Hematopoietic multipotent progenitor cell treated with erythropoietin and hydrocortisone succinate and interleukin-3 and kit ligand, for 15 days (in vitro differentiated cells): ENCODE measurements around the gene NLGN1.

Experiments
- DNase-seq: peaks from one replicate; pipeline ENCODE4 v3.0.0-alpha.2; 2015; ENCODE audit warnings: low spot score

NLGN1 gene

DNA sequence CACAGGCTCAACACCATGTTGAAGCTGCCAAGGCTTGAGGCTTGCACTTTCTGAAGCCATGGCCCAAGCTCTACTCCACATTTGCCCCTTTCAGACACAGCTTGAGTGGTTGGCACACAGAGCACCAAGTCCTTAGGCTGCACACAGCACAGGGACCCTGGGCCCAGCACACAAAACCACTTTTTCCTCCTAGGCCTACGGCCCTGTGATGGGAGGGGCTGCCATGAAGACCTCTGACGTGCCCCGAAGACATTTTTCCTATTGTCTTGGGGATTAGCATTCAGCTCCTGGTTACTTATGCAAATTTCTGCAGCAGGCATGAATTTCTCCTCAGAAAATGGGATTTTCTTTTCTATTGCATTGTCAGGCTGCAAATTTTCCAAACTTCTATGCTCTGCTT, 445.5 kb downstream of the NLGN1 start:
- no peak for DNase-seq

DNA sequence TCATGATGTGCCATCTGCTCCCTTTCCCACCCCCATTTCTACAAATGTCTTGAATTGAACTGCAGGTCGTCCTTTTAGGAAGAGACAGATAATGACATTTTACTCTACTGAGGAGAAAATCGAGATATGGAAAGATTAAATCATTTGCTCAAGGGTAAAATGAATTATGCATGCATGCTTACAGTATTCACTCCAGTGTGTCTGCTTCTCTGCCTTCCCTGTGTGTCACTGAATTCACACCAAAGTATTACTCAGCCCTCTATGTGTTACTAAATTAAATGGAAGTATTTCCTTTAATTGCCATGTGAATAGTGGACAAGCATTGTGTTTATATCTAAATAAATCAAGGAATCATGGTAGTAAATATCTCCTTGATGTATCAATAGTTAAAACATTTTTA, 449.0 kb downstream of the NLGN1 start:
- no peak for DNase-seq

- DNase-seq = no peak
These were observed 451.9 kb downstream of the NLGN1 start for GRCh38 chr3:173849489-173849888.

GRCh38 chr3:173857154-173857553, 459.6 kb downstream of the NLGN1 start:
- no peak for DNase-seq

GRCh38 chr3:173862701-173863100, 465.2 kb downstream of the NLGN1 start:
- DNase-seq = no peak

DNA sequence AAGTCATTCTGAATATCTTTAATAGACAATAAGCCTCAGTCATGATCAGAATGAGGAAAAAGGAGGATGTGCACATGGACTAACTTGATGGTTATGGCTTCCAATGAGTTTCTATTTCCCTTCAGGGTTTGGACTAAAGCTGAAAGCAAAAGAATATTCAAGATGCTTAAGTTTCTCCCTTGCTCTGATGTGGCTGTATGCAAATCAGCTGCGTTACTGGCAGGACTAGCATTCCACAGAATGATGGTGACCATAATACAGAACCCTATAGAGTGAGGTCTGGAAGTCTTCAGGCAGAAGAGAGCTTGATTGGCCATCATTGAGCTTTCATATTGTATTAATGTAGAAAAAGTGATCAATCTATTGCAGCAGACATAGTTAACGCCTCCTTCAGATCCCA, 466.0 kb downstream of the NLGN1 start:
- DNase-seq = no peak

DNA sequence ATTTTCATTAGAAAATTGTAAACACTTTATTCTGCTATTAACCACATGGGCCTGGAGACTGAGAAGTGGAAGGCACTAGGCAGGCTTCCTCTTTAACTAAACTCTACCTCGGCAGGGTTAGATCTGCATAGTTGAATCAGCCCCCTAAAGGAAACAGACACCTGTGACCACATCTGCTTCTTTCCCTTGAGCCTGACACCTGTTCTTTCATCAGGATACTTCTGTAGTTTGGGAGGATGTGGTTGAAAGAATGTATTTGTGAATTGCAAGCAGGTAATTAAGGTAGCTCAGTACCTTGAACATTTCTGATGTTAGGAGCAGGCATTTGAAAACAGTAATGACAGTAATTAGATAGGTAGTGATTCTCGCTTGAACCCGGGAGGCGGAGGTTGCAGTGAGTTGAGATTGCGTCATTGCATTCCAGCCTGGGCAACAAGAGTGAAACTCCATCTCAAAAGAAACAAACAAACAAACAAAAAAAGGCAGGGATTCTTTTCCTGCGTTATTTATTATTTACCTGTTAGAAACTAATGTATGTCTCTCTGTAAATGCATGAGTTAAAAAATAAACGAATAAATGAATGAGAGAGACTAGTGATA, 468.5 kb downstream of the NLGN1 start:
- DNase-seq = no peak

- DNase-seq = no peak
These were observed 472.2 kb downstream of the NLGN1 start for GRCh38 chr3:173869766-173870165.

DNA sequence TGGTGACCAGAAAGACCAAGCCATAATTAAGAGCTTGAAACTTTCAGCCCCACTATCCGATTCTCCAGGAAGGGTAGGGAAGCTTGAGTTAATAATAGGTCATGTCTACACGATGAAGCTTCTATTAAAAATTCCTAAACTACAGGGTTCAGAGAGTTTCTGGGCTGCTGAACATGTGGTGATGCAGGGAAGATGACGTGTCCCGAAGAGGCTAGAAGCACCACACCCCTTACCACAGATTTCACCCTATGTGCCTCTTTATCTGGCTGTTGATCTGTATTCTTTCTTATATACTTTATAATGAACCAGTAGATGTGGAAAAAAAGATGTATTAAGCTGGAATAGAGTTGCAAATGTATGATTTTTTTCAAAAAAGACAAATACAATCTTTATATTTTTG, 473.4 kb downstream of the NLGN1 start:
- no peak for DNase-seq

DNA sequence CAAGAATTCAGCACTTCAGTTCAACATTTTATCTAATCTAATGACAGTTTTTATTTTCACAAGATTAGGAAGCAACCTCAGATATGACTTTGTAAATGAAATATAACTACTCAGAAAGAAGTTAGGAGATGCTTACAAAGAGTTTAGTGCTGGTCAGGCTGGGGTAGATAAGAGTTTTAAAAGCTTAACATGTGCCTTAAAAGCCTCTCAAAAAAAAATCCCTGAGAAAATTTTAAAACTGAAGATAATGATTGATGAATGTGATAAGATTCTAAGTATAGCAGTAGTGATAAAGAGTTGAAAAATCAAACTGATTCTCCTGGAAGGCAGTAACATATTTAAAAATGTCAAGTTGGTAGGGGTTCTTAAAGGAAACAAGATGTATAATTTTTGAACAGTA, 478.2 kb downstream of the NLGN1 start:
- DNase-seq = no peak

GRCh38 chr3:173876476-173876875, 478.9 kb downstream of the NLGN1 start:
- DNase-seq = no peak

DNA sequence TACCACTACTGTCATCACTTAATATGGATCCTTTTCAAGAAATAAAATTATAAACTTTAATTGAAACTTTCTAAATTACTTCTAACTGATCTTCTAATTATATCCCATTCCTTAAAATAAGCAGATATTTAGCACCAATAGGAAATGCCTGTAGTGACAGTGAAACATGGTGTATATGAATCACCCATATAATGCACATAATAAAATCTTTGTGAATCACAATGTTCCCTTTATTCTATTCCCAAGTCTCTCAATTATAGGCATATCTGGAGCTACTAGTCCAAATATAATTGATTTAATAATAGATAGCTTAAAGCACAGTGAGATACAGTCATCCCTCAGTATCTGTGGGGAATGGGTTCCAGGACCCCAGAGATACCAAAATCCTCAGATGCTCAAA, 490.3 kb downstream of the NLGN1 start:
- no peak for DNase-seq

GRCh38 chr3:173889596-173889995, 492.1 kb downstream of the NLGN1 start:
- no peak for DNase-seq

DNA sequence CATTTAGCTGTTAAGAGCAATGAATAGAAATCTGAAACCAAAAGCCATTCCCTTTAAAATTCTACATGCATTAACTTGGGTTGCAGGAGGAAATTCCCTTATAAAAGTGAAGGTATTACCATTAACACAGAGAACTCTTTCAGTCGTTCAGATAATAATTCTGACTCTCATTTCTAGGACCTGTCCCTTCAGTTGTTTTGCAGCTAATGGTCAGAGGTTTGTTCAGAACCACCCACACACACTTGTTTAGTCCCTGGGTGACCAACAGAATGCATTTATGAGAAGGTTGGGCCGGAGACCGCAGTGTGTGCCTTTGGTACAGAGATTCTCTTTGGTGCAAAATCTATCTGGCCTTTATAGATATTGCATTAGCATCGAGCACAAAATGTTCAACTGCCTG, 492.5 kb downstream of the NLGN1 start:
- no peak for DNase-seq

DNA sequence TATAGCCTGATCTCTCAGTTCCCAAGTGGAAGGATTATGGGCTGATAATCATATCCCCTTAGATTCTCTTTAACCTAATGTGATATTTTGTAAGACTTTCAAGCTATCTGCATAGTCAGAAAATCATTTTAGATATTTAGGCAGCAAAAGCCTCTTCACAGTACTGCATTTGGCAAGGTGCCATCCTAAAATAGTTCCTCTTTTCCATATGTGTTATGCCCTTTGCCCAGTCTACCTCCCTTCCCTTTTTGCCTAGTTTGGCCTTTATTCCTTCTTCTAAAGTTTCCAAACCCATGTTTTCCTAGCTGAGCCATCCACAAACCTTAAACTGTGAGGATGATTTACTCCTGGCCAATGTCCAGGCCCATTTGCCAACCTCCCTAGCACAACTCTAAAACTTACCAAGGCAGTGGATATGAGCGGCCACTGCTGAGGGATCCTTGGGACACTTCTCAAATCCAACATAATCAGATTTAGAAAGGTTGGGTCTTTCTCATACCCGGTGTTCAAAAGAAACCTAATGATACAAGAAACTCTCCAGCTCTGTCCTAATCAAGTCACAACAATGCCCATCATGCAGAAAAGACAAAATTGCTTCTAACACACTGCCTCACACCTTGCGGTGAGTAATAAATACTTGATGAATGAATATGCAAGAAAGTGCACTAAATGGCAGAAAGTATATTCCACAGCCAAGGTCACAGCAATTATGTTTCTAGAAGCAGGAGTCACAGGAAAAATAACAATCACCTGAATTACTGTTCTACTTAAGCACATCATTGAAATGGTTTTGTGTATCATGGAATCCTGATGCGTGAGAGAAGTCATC, 493.9 kb downstream of the NLGN1 start:
- no peak for DNase-seq

DNA sequence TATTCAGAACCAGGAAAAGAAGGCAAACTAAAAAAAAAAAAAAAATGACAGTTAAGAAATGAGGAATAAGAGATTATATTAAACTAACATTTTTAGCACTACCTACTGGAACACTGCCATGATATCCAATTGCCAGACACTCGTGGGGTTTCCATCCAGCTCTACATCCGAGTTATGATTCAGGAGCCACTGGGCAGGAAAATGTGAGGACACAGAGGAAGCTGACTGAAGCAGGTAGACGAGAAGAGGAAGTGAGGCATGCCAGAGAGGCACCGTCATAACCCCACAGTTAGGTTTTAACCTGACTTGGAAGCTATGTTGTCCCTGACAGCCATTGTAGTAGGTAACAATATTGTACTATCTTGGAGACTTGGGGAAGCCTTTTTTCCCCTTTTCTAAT, 495.0 kb downstream of the NLGN1 start:
- no peak for DNase-seq

DNA sequence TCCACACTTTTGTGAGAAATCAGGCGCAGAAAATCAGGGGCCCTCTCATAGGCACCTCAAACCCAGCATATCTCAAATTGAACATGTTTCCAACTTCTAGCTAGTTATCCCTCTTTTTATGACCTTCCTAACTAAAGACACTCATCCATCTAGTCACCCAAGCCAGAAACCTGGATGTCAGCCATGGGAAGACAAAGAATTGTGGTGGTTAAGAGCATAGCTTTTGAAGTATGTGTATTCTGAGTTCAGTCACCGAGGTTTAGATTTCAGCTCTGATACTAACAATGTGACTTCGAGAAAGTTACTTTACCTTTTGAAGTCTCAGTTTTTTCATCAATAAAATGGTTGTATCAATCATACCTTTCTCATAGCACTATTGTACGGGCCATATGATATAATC, 495.5 kb downstream of the NLGN1 start:
- no peak for DNase-seq

- no peak for DNase-seq
These were observed 496.3 kb downstream of the NLGN1 start for GRCh38 chr3:173893835-173894234.

- no peak for DNase-seq
These were observed 500.1 kb downstream of the NLGN1 start for GRCh38 chr3:173897631-173898030.

- no peak for DNase-seq
These were observed 504.1 kb downstream of the NLGN1 start for GRCh38 chr3:173901649-173902048.

- no peak for DNase-seq
These were observed 504.9 kb downstream of the NLGN1 start for GRCh38 chr3:173902401-173902800.

- DNase-seq = no peak
These were observed 505.3 kb downstream of the NLGN1 start for GRCh38 chr3:173902871-173903270.

GRCh38 chr3:173905381-173905780, 507.8 kb downstream of the NLGN1 start:
- no peak for DNase-seq

DNA sequence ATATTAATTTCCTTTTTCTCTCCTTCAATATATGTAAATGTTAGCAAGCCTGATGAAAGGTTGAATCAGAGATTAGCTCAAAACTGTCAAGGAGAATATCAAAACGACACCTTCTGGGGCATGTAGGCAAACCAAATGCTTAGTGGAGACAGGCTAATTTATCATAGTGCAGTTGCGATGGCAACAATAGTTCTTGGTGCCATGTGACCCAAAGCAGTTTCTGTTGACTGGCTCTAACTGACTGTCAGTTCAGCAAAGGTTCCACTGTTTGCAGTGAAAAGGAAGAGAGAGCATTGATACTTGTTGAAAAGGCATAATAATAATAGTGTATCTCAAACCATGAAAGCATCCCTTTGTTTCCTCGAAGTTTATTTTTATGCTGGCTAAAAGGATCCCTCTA, 513.9 kb downstream of the NLGN1 start:
- no peak for DNase-seq
